Stimulated activated CD8-positive, alpha-beta memory T cell treated with anti-CD3 and anti-CD28 coated beads, Interleukin-12 subunit alpha, Interleukin-12 subunit beta, amount 100 ng/mL, for 4 hours (primary cell): ENCODE results near the gene SLC6A12.

Experiments
- DNase-seq: peaks from one replicate; pipeline ENCODE4 v3.0.0-alpha.2; 2020; ENCODE audit warnings: low read depth

Gene SLC6A12

DNA sequence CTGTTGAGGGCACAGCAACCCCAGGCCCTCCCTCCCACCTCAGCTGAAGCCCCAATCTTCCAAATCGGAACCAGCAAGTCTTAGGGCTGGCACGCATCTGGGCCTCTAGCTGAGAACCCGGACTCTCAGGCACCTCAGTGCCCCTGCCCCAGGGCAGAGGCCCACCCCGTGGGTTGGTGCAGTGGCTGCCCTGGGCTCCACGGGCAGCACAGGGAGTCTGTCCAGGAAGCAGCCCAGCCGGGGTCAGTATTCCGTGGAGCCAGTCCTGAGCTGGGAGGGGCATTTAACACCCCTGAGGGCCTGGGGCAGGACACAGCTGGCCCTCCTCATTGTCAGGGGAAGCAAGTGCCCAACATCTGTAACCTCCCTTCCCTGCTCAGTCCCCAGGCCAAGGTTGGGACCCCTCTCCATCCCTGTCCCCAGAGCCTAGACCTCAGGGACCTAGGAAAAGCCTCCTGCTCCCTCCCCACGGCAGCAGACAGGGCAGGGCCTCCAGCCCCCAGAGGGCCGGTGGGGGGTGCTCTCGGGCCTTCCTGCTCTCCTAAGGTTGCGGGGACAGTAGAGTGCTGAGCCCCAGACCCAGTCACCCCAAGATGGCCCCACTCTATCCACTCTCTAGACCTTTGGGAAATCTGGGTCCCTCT is 36.5 kb downstream of the SLC6A12 start:
- DNase-seq = no peak

DNA sequence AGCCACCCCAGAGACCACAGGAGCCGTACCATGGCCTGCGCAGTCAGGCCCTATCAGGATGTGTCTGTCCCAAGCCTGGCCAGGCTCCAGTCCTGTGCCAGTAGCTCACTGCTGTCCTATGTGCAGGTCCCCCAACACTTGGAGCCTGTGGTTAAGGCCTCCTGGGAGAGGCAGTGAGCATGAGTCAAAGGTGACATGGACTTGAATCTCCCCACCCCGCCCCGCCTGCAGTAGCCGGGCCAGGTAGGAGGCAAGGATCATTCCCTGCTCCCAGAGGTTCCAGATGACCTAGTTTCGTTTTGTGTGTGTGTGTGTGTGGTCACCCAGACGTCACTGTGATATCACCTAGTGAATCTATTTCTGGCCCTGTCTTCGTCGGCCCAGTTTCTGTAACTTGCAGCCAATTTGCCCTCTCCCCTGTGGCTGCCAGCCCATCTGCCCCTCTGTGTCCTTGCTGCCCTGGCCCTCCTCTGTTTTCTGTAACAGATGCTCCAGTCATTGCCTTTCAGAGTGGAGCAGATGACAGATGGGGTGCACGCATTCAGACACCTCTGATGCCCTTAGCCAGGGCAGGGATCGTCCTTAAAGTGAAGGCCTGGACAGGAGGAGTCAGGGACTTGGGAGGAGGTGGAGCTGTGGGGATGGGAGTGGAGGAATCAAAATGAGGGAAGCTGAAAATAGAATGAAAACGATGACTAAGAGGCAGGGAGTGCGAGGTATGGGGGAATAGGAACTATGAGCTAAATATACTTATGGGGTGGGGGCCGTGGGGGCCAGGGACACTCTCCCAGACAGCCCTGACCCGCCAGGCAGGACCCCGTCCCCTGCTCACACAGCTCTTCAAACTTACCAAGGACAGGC is 37.4 kb downstream of the SLC6A12 start:
- no peak for DNase-seq

DNA sequence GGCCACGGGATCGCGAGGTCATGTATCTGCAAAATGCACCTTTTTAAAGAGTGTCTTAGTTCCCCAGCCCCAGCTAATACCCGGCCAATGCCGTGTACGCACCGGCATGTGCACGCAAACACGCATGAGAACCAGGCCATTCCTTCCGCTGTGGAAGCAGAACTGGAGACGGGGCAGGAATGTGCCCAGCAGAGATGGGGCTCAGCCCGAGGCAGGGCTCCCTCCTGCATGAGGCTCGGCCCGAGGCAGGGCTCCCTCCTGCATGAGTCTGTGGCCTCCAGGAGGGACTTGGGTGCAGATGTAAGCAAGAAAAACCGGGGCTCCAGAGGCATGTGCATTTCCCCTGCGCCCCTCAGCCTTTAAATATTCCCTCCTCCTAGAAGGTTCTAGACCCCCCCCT is 38.2 kb downstream of the SLC6A12 start:
- no peak for DNase-seq

DNA sequence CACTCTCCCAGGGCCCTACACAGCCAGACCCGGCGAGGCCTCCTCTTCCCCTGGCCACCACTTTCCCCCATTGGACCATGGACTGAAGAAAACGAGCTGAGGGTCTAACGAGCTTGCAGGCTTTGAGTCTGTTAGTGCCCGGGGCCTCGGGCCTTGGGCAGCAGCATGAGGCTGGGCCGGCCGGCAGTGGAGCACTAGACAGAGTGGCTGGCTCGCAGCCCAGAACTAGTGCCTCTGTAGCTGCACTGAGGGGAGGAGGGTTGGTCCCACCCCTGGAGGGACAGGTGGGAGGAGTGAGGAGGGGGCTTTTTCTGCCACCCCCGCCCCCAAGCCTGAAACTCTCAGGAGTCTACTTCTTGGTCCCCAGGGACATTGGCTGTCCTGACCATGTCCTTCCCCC is 38.7 kb downstream of the SLC6A12 start:
- no peak for DNase-seq

DNA sequence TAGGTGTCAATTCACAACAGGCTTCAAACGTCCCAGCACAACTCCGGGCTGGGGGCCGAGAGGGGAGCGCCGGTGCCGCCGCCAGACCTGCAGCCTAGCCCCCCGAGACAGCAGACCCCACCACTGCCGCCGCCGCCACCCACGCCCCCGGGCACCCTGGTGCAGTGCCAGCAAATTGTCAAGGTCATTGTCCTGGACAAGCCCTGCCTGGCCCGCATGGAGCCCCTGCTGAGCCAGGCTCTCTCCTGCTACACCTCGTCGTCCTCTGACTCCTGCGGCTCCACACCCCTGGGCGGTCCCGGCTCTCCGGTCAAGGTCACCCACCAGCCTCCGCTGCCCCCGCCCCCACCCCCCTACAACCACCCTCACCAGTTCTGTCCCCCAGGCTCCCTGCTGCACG is 39.4 kb downstream of the SLC6A12 start:
- DNase-seq = no peak

DNA sequence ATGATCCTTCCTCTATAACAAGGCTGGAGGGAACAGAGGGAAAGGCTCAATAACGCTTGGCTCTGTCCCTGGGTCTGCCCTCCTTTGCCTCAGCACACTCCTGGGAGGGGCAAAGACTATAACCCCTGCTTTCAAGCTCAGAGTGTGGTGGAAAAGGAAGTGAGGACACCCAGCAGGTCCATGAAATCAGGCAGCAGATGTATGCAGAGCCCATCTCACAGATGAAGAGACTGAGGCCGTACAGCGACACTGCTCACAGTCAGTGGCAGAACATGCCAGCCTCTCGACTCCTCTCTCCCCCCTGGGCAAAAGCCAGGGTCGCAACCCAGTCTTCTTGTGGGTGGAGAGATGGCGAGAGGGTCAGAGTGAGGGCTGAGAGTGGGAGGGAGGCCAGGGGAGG is 39.8 kb downstream of the SLC6A12 start:
- DNase-seq = no peak

DNA sequence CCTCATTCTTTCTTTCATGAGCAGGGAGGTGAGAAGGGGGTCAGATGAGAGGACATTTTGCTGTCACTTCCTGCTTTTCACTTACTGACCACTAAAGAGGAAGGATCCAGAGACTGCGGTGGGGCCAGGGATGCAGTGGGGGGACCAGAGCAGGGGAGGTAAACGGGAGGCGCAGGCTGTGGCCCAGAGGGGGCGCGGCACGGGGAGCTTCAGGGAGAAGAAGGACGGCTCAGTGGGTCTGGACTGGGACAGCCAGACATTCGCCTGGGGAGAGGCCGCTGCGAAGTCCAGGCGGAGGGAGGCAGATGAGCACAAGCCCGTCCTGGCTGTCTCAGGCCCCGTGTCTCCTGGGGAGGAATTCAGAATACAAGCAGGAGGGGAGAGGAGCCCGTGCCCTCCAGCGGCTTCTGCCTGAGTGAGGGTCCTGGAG is 41.2 kb downstream of the SLC6A12 start:
- DNase-seq = no peak

DNA sequence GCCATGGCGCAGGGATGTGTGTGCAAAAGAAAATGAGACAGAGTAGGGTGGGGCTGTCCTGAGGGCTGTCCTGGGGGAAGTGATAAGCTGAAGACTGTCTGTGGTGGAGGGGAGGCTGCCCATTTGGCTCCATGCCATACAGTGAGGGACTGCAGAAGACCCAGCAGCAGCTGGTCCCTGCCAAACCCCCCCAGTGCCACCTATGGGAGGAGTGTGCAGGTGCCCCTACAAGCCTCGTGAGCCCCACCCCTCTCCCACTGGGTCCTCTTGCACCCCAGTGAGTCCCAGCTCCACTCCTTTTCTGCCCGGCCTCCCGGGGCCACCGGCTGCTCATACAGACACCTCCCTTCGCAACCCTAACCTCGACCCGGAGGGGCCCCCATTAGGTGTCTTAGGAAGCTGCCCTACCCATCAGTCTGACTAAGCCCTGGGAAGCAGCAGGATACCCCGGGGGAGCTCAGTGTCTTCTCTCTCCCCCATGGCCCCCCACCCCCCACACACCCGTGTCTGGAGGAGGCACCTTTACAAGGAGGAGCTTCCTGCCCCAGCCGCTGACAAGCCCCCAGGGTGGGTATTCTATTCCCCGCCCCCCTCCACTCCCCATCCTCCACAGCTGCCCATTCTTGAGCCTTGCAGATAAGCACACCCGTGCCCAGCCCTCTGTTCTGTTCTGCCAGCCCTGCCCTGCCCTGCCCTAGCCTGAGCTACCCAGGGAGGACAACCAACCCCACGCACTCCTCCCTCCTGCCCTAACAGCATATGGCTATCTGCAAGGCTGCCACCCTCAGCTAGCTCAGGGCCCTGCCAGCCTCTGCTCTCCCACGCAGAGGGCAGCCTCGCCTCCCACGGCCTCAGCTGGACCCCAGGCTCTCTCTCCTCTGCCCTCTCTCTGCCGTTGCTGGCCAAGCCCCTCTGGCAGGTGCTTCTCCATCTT is 41.9 kb downstream of the SLC6A12 start:
- no peak for DNase-seq

DNA sequence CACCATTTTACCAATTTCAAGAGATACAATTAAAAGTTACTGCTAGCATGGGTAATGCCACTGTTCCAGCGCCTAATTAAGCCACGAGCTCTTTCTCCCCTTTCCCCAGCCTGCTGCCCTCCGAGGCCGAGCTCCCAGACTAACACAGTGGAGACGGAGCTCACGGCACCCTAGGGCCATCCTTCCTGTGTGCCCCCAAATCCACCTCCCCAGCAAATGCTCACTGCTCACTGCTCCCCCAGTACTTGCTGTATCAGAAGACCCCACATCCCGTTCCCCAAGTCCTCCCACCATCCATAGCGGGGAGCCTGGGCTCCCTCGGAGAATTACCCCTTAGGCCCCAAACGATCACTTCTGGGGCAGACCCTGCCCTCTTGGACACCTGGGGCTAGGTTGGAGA is 42.7 kb downstream of the SLC6A12 start:
- DNase-seq = no peak

DNA sequence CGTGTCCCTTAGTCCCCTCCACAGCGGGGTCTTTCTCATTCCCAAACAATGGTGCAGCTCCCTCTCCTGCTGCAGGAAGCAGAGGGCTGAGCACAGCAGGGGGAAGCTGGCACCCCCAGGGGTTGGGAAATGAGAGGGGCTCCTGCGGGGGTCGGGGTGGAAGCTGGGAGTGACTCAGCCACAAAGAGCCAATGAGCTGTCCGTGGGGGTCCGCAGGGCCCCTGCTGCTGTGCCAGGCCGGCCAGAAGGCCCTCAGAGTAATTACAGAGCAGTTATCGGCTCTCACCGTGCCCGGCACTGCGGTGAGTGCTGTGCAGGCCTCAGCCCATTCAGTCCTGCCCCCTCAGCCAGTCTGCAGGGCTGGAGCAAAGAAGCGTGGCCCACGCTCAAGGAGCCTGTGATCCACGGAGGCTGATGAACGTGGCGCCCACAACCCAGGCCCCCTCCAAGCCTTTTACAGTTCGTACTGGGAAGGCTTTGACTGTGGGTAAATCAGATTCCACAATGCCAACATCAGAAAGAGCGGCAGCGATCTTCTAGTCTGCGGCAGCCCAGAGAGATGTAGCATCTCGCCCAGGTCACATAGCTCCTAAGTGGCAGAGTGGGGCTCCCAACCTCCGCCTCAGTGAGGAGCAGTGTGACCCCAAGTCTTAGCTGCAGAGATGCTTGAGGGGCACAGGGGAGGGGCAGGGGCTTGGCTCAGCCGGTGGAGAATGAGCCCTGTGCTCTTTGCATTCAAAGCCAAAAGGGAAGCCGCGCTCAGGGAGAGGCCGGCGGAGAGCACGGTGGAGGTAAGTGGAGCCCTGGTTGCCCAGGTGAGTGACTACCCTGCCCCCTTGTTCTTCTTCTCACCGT is 43.4 kb downstream of the SLC6A12 start:
- no peak for DNase-seq

DNA sequence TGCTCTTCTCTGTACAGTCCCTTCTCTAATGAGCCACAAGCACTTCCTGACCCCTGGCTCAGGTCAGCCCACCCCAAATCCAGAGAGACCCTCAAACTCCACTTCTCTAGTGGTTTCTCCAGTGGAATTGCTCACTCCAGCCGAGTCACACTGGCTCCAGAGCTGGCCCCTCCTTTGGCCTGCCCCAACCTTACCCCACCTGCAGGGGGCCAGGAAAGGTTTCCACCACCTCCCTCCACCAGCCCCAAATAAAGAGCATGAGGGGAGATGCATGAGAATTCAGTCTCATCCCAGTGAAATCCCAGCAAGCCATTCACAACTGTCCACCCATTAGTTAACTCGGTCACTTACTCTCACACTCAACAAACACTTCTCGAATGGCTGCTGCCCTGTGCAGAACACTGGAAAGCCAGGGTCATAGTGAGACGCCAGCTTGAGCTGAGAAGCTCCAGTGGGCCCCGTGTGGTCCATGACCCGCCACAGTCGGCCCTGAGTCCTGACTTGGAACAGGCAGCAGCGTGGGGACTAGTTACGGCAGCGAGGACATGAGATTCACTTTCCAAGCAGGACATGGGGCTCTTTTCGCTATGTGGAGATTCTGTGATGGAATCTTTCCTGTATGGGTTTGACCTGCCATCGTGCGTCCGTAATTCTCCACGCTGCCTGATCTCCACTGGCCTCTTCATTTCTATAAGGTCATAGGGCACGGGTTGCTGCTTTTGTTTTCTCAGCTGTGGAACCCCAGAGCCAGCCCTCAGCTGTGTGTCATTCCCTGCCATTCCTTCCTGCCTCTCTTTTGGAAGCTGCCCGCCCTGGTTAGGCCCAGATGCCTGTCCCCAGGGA is 44.2 kb downstream of the SLC6A12 start:
- DNase-seq = no peak

DNA sequence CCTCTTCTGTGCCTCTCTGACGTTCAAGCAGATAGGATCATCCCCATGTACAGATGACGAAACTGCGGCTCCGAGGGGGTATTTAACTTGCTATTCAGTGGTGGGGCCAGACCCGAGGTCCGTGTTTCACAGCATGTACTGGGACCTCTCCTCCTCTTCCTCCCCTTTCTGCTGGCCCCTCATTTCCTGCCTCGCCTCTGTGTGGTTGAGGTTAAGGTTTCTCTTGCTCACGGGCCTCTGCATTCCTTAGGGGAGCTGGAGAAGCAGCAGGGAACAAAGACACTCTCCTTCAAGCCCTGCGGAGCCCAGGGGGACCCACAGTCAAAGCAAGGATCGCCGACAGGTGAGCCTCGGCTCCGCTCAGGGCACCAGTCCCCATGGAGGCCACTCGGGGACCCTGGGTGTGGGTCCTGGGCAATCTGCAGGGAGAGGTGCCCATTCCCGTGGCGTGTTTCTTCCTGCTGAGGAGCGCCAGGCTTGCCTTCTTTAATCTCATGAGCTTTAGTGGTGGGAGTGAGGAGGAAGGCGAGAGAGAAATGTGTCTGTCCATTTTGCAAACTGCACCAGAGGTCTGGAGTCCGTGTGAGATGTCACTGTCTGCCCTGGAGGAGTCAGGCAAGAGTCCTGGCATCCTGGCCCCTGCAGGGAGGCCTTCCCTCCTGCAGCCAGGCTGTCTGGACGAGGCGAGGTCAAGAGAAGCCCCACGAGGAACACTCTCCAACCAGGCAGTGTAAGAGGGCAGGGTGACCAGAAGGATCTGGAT is 45.0 kb downstream of the SLC6A12 start:
- DNase-seq = no peak

DNA sequence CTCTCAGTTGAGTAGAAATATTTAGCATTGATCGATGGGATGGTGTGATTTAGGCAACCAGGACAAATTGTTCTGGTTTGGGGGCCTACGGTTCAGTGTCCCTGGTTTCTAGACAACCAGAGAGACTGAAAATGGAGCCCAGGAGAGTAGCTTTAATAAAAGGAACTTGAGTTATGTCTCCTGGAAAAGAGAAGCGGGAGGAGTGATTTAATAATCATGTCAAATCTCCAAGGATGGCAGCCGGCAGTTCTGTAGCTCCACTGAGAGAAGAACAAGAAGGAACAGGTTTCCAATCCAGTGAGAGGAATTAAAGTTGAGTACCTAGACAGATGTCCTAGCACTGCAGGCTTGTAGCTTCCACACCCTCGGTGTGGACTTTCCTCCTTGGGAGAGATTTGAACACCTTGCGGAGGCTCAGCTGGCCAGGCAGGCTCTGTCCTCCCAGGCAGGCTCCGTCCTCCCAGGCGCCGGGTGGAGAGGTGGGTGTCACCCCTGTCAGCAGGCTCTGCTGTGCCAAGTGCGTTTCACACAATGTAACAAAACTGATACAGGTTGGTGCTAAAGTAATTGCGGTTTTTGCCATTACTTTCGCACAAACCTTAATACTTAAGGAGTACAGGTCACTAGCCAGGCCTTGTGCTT is 45.9 kb downstream of the SLC6A12 start:
- DNase-seq = no peak

DNA sequence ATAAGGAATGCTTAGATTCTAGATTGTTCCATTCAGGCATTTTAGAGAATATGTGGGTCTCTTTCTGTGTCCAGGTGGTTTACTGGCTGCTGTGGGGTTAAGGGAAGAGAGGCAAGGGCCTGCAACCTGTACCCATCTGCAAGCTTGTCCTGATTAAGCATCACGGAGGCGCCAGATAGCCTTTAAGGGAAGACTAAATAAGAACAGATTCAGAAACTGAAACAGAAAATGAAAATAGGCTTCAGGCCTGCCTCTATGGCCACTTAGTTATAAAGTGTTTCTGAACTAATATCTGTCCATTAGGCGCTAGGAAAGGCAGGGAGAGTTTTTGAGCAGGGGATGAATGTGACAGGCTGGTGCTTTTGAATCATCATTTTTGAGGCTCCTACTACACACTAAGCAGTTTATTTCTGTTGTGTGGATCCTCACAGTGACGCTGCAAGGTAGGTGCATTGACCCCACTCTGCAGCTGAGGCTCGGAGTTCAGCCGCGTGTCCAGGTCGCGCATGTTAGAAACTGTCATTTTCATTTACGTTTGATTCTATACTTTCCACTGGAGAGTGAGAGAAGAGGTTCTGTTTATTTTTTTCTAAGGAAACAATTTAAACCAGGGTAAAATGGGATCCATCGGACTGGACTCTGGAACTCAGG is 47.4 kb downstream of the SLC6A12 start:
- DNase-seq = no peak

DNA sequence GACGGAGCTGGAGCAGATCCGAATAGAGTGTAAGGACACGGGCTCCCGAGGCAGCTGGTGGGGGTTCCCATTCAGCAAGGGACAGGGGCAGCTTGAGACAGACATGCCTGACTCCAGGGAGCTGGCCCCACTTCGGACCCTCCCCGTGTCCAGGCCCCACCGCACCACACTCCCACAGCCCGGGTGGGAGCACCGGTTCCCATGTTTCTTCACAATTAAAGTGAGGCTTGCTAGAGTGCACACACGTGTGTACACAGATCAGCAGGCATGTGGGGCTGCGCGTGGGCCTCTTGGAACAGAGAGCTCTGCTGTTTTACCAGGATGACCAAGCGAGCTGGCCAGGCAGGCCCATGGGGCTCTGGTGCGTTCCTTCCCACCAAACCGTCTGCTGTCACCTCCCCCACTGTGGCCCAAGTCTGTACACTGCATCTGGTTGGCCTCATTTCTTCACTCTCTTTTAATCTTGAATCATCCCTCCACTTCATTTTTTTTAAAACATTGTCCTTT is 48.0 kb downstream of the SLC6A12 start:
- DNase-seq = no peak

DNA sequence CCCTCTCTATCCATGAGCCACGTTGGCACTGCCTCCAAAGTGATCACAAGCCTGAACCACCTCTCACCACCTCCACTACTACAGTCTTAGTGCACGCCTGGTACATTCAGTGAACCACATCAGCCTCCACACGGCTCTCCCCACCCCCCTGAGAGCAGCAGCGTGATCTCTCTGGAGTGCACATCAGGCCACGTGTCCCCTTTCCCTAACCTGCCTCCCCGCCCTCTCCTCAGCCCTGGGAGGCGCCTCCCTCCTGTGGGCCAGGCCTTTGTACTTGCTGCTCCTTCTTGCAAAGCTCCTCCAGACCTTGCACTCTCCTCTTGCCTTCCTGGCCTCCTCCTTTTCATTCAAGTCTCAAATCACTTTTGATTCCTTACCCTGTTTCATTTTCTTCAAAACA is 49.8 kb downstream of the SLC6A12 start:
- DNase-seq = no peak

DNA sequence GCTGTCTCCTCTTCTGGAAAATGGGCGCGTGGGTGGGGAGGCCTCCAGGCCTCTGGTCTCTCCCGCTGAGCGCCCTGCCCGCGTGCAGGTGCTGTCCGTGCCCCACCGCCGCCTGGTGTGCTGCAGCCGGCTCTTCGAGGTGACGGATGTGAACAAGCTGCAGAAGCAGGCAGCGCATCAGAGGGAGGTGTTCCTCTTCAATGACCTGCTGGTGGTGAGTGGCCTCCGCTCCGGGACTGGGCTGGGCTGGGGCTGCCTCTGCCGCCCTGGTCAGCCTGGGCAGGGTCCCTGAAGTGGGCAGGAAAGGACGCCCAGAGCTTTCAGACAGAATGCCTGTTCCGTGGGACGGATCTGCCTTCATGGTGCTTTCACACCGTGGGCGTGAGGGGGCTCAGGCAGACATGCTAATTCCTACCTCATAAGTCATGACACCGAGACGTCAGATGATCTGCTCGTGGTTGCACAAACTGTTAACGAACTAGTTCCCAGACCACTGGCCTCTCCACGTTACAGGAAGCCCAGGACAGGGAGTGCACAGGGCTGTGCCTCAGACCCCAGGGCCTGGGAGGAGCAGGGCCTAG is 50.5 kb downstream of the SLC6A12 start:
- no peak for DNase-seq
